Measurements from ENCODE around the gene SERPINB1.

- TF ChIP-seq POLR2AphosphoS5 (IDR thresholded peaks at IDR 0.05; ENCODE audit: borderline replicate concordance, low read depth, low read length) (no peak), EZH2 (IDR thresholded peaks at IDR 0.05) (no peak)
Measured at GRCh38 chr6:2786269-2786668, 55.4 kb downstream of the SERPINB1 start.
